GM19239 (cell line): ENCODE results near the gene HOTAIR.

Experiments used
- DNase-seq: peaks from one replicate; pipeline ENCODE4 v3.0.0; 2011; ENCODE audit warnings: low spot score; ENCODE audit not compliant: insufficient read length
- FAIRE-seq: peaks from 2 replicates; lab custom pipeline; 2011; peaks lifted over from hg19 to GRCh38; lab: Jason Lieb, UNC

HOTAIR gene

GRCh38 chr12:53977596-53978445, 3.1 kb upstream of the HOTAIR start:
- no peak for FAIRE-seq
- no peak for DNase-seq

GRCh38 chr12:53976823-53977595, 2.3 kb upstream of the HOTAIR start:
- no peak for FAIRE-seq
- DNase-seq: no peak

- no peak for FAIRE-seq
- DNase-seq: no peak
Observed at GRCh38 chr12:53976172-53976822, 1.5 kb upstream of the HOTAIR start.

GRCh38 chr12:53975479-53976152, 862 bp upstream of the HOTAIR start:
- DNase-seq (no peak), FAIRE-seq (no peak)

- DNase-seq: no peak
- FAIRE-seq: peak; percentile 69
Observed at GRCh38 chr12:53975064-53975471, 314 bp upstream of the HOTAIR start.

GRCh38 chr12:53973236-53974042, 1.3 kb downstream of the HOTAIR start:
- FAIRE-seq: no peak
- DNase-seq: no peak

- DNase-seq: no peak
Observed at GRCh38 chr12:53972722-53973235, 2.0 kb downstream of the HOTAIR start, which contains the start of gene HOXC11. Gene HOXC11 (plus strand): TSS chr12:53973126. CDS start chr12:53973242, 116 bp downstream.

GRCh38 chr12:53972152-53972702, 2.5 kb downstream of the HOTAIR start:
- DNase-seq: no peak
- peak; percentile 21 for FAIRE-seq

More at GRCh38 chr12:53972722-53973235, 2.0 kb downstream of the HOTAIR start, which contains the start of gene HOXC11:
- FAIRE-seq: no peak

GRCh38 chr12:53971686-53972085, 3.1 kb downstream of the HOTAIR start:
- DNase-seq (no peak), FAIRE-seq (no peak)

- DNase-seq (no peak), FAIRE-seq (no peak)
Observed at GRCh38 chr12:53971129-53971528, 3.6 kb downstream of the HOTAIR start.

- no peak for DNase-seq
- FAIRE-seq: no peak
Observed at GRCh38 chr12:53970451-53970850, 4.3 kb downstream of the HOTAIR start.

GRCh38 chr12:53969588-53970259, 5.0 kb downstream of the HOTAIR start:
- no peak for DNase-seq
- FAIRE-seq: no peak

GRCh38 chr12:53968214-53969127, 6.3 kb downstream of the HOTAIR start:
- no peak for DNase-seq
- FAIRE-seq: no peak

- no peak for FAIRE-seq
- no peak for DNase-seq
Observed at GRCh38 chr12:53967421-53967925, 7.3 kb downstream of the HOTAIR start.

- no peak for DNase-seq
- no peak for FAIRE-seq
Observed at GRCh38 chr12:53966385-53967133, 8.2 kb downstream of the HOTAIR start.

GRCh38 chr12:53966085-53966384, 8.7 kb downstream of the HOTAIR start:
- no peak for FAIRE-seq
- DNase-seq: no peak
